Right hindlimb (tissue), 1 donor: ENCODE results near the gene ADH1A.
"Not testable (repeated sequence)": the region's sequence is repeated elsewhere in the genome, so short reads cannot be mapped to it uniquely, and the experiment has no call there.

Experiments used
- DNase-seq: peaks from one replicate; pipeline ENCODE4 v3.0.0-alpha.2; 2018

ADH1A gene

DNA sequence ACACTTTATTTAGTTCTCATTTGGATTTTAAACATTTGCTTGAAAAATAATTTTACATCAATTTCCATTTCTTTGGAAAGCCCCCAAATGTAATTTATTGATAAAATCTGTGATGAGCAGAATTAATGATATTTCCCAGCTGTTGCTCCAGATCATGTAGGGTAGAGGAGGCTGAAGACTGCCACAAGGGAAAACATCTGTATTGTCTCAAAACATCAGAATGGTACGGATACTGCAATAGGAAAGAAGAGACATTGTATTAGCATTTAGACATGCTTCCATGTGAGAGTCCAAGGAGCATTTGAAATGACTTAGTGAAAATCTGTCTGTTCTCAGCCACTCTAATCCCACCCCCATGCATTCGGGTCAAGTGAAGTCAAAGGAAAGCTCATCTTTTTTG is 14.4 kb downstream of the ADH1A start:
- DNase-seq: no peak

DNA sequence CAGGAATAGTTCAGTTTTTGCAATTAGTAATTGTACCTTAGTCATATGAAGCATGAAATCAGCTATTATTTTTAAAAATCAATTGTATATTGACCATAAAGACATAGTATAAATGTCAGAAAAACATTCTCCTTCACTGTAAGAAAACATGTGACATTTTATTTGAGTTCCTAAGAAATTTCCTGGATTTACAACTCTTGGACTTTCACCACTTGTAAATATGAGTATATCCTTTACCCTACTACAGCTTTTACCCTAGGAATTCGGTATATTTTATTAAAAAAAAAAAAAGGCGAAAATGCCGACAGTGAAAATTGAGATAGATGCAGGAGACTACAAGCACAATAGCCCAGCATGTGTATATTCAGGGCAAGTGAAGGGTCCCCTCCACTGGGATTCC is 14.9 kb downstream of the ADH1A start:
- DNase-seq: no peak

DNA sequence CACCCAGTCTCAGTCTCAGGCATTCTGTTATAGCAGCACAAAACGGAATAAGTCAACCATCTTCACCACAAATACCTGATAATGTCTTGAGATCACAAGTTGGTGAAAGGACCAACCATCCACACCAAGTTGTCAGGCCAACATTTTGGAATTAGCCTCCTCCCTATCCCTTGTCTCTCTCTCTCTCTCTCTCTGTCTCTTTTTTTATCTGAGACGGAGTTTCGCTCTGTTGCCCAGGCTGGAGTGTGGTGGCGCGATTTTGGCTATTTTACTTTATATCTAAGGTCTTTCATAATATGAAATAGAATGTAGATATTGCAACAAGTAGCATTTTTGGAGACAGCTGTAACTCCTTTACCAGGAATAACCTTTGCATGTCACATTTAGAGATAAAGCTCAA is 15.7 kb downstream of the ADH1A start:
- no peak for DNase-seq

DNA sequence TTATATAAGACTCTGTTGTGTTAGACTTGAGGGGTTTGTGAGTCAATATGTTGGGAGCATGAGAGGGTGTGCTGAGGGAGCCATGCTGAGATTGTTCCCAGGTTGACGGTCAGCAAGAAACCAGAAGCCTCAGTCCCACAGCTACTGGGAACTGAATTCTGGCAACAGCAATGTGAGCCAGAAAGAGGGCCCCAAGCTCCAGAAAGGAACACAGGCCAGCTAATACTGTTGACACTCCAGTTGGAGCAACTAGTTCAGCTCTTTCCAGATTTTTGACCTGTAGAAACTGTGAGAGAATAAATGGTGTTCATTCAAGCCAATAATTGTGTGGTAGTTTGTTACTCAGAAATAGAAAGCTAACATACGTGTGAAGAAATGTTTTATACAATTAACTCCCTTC is 17.1 kb downstream of the ADH1A start:
- DNase-seq: no peak

DNA sequence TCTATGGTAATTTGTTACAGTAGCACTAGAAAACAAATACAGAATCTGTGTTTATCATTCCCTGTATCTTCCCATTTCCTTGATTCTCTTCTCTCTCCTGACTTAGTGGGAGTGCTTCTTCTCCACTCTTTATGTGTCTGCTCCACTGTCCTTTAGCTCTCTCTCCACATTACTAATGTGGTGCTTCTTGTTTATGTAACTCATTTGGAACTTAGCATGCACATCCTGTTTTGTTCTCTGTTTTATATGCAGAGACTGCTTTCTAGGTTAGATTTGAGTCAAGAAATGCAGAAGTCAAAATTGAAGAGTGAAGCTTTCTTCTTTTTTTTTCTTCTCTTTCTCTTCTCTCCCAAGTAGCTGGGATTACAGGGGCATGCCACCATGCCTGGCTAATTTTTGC is 25.9 kb downstream of the ADH1A start:
- no peak for DNase-seq

DNA sequence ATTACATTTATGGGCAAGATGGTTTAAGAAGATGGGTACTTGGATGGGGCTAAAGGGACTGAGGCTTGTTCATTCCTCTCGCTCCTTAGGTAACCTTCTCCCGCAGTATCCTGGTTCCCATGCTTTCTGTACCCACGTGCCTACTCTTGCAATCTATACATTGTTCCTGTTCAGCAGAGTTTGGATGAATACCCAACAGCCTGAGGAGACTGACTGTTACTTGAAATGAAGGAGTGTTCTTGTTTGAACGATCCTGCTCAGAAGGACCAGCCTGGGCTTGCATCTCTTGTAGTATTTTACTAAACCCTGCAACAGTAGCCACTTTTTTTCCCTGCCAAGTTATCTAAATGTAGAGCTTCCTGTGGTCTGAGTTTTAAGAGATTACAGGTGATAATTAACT is 38.0 kb downstream of the ADH1A start:
- no peak for DNase-seq

DNA sequence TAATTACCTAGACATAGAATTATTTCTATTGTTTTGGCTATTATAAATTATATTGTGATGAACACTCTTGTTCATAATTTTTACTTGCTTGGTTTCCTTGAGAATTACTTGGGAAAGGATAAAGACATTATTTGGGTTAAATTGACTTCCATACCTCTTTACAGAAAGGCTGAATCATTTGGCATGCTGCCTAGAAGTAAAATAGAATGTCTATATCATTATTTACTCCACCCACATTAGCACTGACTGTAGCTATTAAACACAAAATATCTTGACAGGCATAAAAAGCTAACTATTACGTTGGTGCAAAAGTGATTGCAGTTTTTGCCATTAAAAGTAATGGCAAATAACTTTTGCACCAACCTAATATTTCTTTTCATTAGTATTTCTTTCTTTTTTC is 42.1 kb downstream of the ADH1A start:
- no peak for DNase-seq

DNA sequence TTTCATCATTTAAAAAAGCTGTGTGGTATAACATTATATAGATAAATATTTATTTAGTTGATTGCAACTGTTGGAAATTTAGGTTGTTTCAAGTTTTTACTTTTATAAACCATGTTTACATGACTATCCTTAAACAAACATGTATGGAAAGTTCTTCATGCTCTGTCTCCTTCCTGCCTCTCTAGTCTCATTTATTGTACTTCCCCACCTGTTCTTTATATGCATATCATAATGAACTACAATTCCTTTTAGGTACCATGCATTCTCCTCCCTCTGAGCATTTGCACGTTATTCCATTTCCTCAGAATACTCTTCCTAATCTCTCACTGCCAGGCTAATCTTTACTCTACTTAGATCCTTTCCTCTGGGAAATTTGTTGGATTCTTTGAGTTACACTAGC is 54.8 kb downstream of the ADH1A start:
- DNase-seq: no peak

DNA sequence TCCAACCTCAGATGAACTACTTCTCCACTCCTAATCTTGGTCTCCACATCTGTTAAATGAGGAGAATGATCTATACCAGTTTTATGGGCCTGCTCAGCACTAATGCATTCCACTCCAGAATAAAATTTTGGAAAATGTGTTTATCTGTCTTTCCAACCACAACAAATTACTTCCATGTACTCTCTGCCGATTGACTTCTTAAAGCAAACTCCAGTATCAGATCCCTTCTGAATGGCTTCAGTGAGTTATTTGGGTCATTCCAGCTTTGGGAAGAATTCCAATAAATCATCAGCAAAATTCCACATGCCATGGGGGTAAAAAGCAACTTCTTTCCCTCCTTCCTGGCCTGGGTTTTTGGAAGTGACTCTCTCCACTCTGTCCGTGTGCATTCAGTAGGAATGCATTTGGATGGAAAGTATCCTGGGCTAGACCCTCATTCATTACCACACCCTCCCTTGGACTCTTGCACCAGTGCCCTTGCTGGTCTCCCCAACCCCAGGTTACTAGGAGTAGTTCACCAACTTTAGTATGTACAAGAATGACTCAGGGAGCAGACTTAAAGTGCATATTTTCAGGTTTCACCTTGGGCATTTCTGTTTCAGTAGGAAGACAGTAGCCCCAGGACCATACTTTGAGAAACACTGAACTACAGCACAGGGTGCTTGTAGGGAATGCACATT is 56.3 kb downstream of the ADH1A start:
- no peak for DNase-seq

DNA sequence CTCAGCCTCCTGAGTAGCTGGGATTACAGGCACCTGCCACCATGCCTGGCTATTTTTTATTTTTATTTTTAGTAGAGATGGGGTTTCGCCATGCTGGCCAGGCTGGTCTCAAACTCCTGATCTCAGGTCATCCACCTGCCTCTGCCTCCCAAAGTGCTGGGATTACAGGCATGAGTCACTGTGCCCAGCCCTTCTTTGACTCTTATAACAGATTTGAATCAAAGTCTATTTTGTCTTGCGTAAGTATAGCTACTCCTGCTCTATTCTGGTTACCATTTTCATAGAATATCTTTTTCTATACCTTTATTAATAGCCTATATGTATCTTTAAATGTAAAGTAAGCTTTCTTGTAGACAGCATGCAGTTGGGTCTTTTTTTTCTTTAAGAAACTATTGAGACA is 57.4 kb downstream of the ADH1A start:
- DNase-seq: not testable (repeated sequence)

DNA sequence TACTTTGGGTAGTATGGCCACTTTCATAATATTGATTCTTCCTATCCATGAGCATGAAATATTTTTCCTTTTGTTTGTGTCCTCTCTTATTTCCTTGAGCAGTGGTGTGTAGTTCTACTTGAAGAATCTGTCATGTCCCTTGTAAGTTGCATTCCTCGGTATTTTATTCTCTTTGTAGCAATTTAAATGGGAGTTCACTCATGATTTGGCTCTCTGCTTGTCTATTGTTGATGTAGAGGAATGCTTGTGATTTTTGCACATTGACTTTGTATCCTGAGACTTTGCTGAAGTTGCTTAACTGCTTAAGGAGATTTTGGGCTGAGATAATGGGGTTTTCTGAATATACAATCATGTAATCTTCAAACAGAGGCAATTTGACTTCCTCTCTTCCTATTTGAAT is 62.1 kb downstream of the ADH1A start:
- not testable (repeated sequence) for DNase-seq

DNA sequence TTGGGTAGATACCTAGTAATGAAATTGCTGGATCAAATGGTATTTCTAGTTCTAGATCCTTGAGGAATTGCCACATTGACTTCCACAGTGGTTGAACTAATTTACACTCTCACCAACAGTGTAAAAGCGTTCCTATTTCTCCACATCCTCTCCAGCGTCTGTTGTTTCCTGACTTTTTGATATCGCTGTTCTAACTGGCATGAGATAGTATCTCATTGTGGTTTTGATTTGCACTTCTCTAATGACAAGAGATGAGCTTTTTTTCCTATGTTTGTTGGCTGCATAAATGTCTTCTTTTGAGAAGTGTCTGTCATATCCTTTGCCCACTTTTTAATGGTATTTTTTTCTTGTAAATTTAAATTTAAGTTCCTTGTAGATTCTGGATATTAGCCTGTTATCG is 63.1 kb downstream of the ADH1A start:
- not testable (repeated sequence) for DNase-seq
